Prostate gland (tissue), 2 donors: ENCODE results near the gene UBE2U. TPM values are rescaled to one million over a fixed set of nuclear protein-coding genes. Genes with fewer than 3 reads are reported as not detected.

ENCODE experiments used
- DNase-seq: peaks from one replicate; pipeline ENCODE4 v3.0.0-alpha.2; 2019; ENCODE audit warnings: low spot score
- H3K27ac ChIP-seq, 2 donors: fragments of 200-600 bp; sonication (generic); 2 replicates each; pipeline ENCODE4 v1.5.1; 2017 to 2019
- H3K27me3 ChIP-seq: fragments of 200-600 bp; sonication (generic); replicated peaks from 2 replicates; pipeline ENCODE4 v1.5.1; 2019; ENCODE audit not compliant: insufficient read depth
- H3K36me3 ChIP-seq, 2 donors: fragments of 200-600 bp; sonication (generic); 1 replicate in 1 of 2; 2 replicates in 1 of 2; pipeline versions ENCODE4 v1.5.1 to v1.8.1; 2017 to 2019
- H3K4me1 ChIP-seq: fragments of 200-600 bp; sonication (generic); replicated peaks from 2 replicates; pipeline ENCODE4 v1.5.1; 2019
- H3K4me3 ChIP-seq, 2 donors: fragments of 200-600 bp; sonication (generic); 2 replicates each; pipeline ENCODE4 v1.5.1; 2017 to 2019
- H3K9me3 ChIP-seq: fragments of 200-600 bp; sonication (generic); 2 replicates; pipeline ENCODE4 v1.5.1; 2017
- CTCF ChIP-seq, 4 experiments: fragments of 200-600 bp in 2 of 4; fragments of 450-650 bp in 2 of 4; sonication (generic) in 2 of 4; IDR thresholded peaks; 1 replicate in 3 of 4; 2 replicates in 1 of 4; pipeline ENCODE4 v1.5.1; 2016 to 2019; ENCODE audit warnings: antibody characterized with exemption in 4 of 4, mild to moderate bottlenecking in 2 of 4, moderate library complexity in 2 of 4
- POLR2A ChIP-seq: fragments of 450-650 bp; IDR thresholded peaks from one replicate; pipeline ENCODE4 v1.6.1; 2016; ENCODE audit warnings: antibody characterized with exemption, mild to moderate bottlenecking
- POLR2AphosphoS5 ChIP-seq: sonication (generic); formaldehyde crosslinking; IDR thresholded peaks from one replicate; pipeline ENCODE4 v1.6.1; 2017; ENCODE audit warnings: antibody characterized with exemption
- WGBS: methylation state at CpG from one replicate; pipeline ENCODE4 v1.1.5; 2018; 5-methylcytosine and 5-hydroxymethylcytosine counted together
- intact Hi-C: fragments of 100-400 bp; cut with DNase I; formaldehyde crosslinking; loops from one replicate; pipeline ENCODE4 v1.14.2; 2022
- total RNA-seq, 2 donors: library from RNA; depleted of rRNA; stranded (reverse); fragments of >200 nt; gene quantifications; one replicate each; pipeline ENCODE4 v1.1.0, GENCODE V29; 2016

UBE2U gene
- total RNA-seq, 2 donors from 2014 or later: 1.8 TPM; not detected in 1

GRCh38 chr1:64179588-64179987 lies 23.8 kb upstream of the UBE2U start:
- Histone ChIP-seq H3K4me1 (no peaks in the 10 kb centered on the region), H3K9me3 (no peaks in the 10 kb centered on the region), H3K36me3 (no peaks in the 10 kb centered on the region), H3K27me3 (no peaks in the 10 kb centered on the region), H3K27ac (no peak overlapping the region), H3K4me3 (no peak overlapping the region)
- no peak for TF ChIP-seq CTCF (IDR thresholded peaks at IDR 0.05)
- TF ChIP-seq POLR2AphosphoS5: no peak
- no peak for TF ChIP-seq POLR2A
- intact Hi-C loops: no loop called here
- 97% methylated on average over 4 of the region's 4 CpGs for WGBS
- no peak for DNase-seq

- Histone ChIP-seq H3K27me3 (no peaks in the 10 kb centered on the region), H3K27ac (no peak overlapping the region), H3K9me3 (no peaks in the 10 kb centered on the region), H3K4me1 (no peaks in the 10 kb centered on the region), H3K4me3 (no peak overlapping the region), H3K36me3 (no peaks in the 10 kb centered on the region)
- WGBS: 94% methylated on average over 2 of the region's 2 CpGs
- intact Hi-C loops: no loop called here
- no peak for DNase-seq
- TF ChIP-seq CTCF (IDR thresholded peaks at IDR 0.05) (no peak), POLR2AphosphoS5 (no peak), POLR2A (no peak)
Observed at GRCh38 chr1:64182207-64182606, 21.2 kb upstream of the UBE2U start.

GRCh38 chr1:64183395-64184002 lies 19.9 kb upstream of the UBE2U start:
- DNase-seq: no peak
- intact Hi-C loops: no loop called here
- H3K4me3 ChIP-seq: no peak overlapping the region
- 29% methylated on average over 5 of the region's 5 CpGs for WGBS
- H3K9me3 ChIP-seq: no peaks in the 10 kb centered on the region
- TF ChIP-seq POLR2A (no peak), POLR2AphosphoS5 (no peak), CTCF (IDR thresholded peaks at IDR 0.05) (no peak)
- no peaks in the 10 kb centered on the region for H3K4me1 ChIP-seq
- no peaks in the 10 kb centered on the region for H3K36me3 ChIP-seq
- H3K27me3 ChIP-seq: no peaks in the 10 kb centered on the region
- H3K27ac ChIP-seq: no peak overlapping the region

- Histone ChIP-seq H3K4me3 (no peak overlapping the region), H3K36me3 (no peaks in the 10 kb centered on the region), H3K4me1 (no peaks in the 10 kb centered on the region), H3K27me3 (no peaks in the 10 kb centered on the region), H3K27ac (no peak overlapping the region), H3K9me3 (no peaks in the 10 kb centered on the region)
- TF ChIP-seq CTCF (IDR thresholded peaks at IDR 0.05): no peak
- TF ChIP-seq POLR2AphosphoS5: no peak
- no peak for DNase-seq
- intact Hi-C loops: no loop called here
- 27% methylated on average over 5 of the region's 5 CpGs for WGBS
Observed at GRCh38 chr1:64184003-64184440, 19.4 kb upstream of the UBE2U start.

GRCh38 chr1:64186138-64186897 lies 17.1 kb upstream of the UBE2U start:
- no peak overlapping the region for H3K4me3 ChIP-seq
- no peaks in the 10 kb centered on the region for H3K36me3 ChIP-seq
- TF ChIP-seq POLR2A: no peak
- TF ChIP-seq POLR2AphosphoS5: no peak
- TF ChIP-seq CTCF (IDR thresholded peaks at IDR 0.05): no peak
- WGBS: 78% methylated on average over 10 of the region's 10 CpGs
- H3K27ac ChIP-seq: no peak overlapping the region
- H3K27me3 ChIP-seq: no peaks in the 10 kb centered on the region
- no peak for DNase-seq
- H3K9me3 ChIP-seq: no peaks in the 10 kb centered on the region
- no peaks in the 10 kb centered on the region for H3K4me1 ChIP-seq
- intact Hi-C loops: no loop called here
